ENCODE measurements around the gene ZNF581.

DNA sequence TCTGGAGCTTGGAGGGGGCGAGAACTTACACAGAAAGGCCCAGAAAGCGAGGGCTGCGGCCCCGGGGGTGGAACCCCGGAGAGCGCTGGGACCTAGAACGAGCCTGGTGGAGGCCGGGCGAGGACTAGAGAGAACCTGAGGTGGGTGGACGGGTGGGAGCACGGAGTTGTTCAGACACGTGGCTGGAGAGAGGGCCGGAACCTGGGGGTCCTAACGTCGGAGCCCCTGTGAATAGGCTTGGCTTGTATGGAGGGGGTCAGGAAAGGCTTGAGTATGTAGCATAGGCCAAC lies 383 bp downstream of the ZNF581 start:
- TF ChIP-seq, protein P1, sequence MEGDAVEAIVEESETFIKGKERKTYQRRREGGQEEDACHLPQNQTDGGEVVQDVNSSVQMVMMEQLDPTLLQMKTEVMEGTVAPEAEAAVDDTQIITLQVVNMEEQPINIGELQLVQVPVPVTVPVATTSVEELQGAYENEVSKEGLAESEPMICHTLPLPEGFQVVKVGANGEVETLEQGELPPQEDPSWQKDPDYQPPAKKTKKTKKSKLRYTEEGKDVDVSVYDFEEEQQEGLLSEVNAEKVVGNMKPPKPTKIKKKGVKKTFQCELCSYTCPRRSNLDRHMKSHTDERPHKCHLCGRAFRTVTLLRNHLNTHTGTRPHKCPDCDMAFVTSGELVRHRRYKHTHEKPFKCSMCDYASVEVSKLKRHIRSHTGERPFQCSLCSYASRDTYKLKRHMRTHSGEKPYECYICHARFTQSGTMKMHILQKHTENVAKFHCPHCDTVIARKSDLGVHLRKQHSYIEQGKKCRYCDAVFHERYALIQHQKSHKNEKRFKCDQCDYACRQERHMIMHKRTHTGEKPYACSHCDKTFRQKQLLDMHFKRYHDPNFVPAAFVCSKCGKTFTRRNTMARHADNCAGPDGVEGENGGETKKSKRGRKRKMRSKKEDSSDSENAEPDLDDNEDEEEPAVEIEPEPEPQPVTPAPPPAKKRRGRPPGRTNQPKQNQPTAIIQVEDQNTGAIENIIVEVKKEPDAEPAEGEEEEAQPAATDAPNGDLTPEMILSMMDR (IDR thresholded peaks at IDR 0.05) = no peak
- TF ChIP-seq POLR2AphosphoS5 (IDR thresholded peaks at IDR 0.05; ENCODE audit: low read depth, low read length) = no peak
- TF ChIP-seq REST (IDR thresholded peaks at IDR 0.05; ENCODE audit: insufficient read depth in 1 of 2, low read depth in 2 of 2, low read length in 1 of 2) = no peak
- TF ChIP-seq SIN3A (IDR thresholded peaks at IDR 0.05; ENCODE audit: borderline replicate concordance, insufficient read depth, low read depth, low read length) = no peak
- TF ChIP-seq TCF7L2 (IDR thresholded peaks at IDR 0.05; ENCODE audit: low read depth, low read length) = no peak
